Psoas muscle (tissue), 8 donors: Measurements from ENCODE around the gene SPECC1L. TPM values are rescaled to one million over a fixed set of nuclear protein-coding genes. Genes with fewer than 3 reads are reported as not detected.

Experiments used
- ATAC-seq, 4 donors: fragments of 200-7000 bp; cut with Tn5 transposase; one replicate each; pipeline ENCODE4 v1.9.1; 2020; ENCODE audit warnings: moderate library complexity in 3 of 4, mild to moderate bottlenecking in 2 of 4
- DNase-seq, 2 donors: peaks; one replicate each; pipeline ENCODE4 v3.0.0-alpha.2; 2020
- H3K27ac ChIP-seq: fragments of 200-600 bp; one replicate; pipeline ENCODE4 v1.8.0; 2022
- H3K27me3 ChIP-seq, 3 donors: fragments of 200-600 bp in 1 of 3; one replicate each; pipeline versions ENCODE4 v1.6.1 to v1.8.0; 2013 to 2022; ENCODE audit warnings: low read length in 2 of 3, mild to moderate bottlenecking in 2 of 3, moderate library complexity in 1 of 3; ENCODE audit not compliant: insufficient read depth in 3 of 3
- H3K36me3 ChIP-seq, 2 donors: fragments of 200-600 bp in 1 of 2; one replicate each; pipeline versions ENCODE4 v1.6.1 to v1.8.0; 2013 to 2022; ENCODE audit warnings: low read depth in 1 of 2, mild to moderate bottlenecking in 1 of 2, moderate library complexity in 1 of 2; ENCODE audit not compliant: insufficient read depth in 1 of 2
- H3K4me1 ChIP-seq: fragments of 200-600 bp; one replicate; pipeline ENCODE4 v1.8.0; 2022
- H3K4me3 ChIP-seq: fragments of 200-600 bp; one replicate; pipeline ENCODE4 v1.8.0; 2022; ENCODE audit warnings: mild to moderate bottlenecking
- H3K9me3 ChIP-seq: fragments of 200-600 bp; one replicate; pipeline ENCODE4 v1.8.0; 2022
- WGBS, 3 donors: extraction: QIAGEN DNeasy Blood & Tissue Kit; methylation state at CpG; one replicate each; pipeline versions ENCODE4 v1.1.6 to v1.1.7; 2013; 5-methylcytosine and 5-hydroxymethylcytosine counted together
- intact Hi-C, 2 donors: fragments of 100-400 bp; cut with DNase I; formaldehyde crosslinking; loops; one replicate each; pipeline versions ENCODE4 v1.11.0 to v1.14.2; 2022
- polyA plus RNA-seq, 3 donors: library from polyadenylated mRNA; stranded (reverse); fragments of 200-250 nt; gene quantifications; one replicate each; pipeline ENCODE4 v1.2.3, GENCODE V29; 2013
- total RNA-seq, 4 donors: library from RNA; stranded (reverse); fragmentation: NEBNext Ultra II Directional in 2 of 4; extraction: Animal tissue kit (Norgen Biotek cat#: 25700) in 2 of 4; gene quantifications; one replicate each; pipeline versions ENCODE4 v1.2.1 to v1.2.4, GENCODE V29; 2021 to 2023
- TF ChIP-seq, protein P1 (sequence below): fragments of 200-600 bp; IDR thresholded peaks from one replicate; pipeline ENCODE4 v1.8.0; 2022; ENCODE audit warnings: antibody characterized with exemption
- donor health status: healthy with polysubstance abuse.
- donor health status: DM: no; HTN: no; CAD: no; lungs with moderate emphysema.
- donor health status: Bipolar disorder and iron deficiency.
- donor health status: healthy.
- donor health status: DM: yes; HTN: yes; CAD: no.
- donor health status: DM: no; HTN: no; CAD: no.
- donor health status: DM: no; HTN: no; CAD: no.
- donor health status: DM: yes; HTN: yes; CAD: no.

The SPECC1L gene
- total and polyA plus RNA-seq, 7 donors: 6.8 to 29.9 (median 23.6) TPM

DNA sequence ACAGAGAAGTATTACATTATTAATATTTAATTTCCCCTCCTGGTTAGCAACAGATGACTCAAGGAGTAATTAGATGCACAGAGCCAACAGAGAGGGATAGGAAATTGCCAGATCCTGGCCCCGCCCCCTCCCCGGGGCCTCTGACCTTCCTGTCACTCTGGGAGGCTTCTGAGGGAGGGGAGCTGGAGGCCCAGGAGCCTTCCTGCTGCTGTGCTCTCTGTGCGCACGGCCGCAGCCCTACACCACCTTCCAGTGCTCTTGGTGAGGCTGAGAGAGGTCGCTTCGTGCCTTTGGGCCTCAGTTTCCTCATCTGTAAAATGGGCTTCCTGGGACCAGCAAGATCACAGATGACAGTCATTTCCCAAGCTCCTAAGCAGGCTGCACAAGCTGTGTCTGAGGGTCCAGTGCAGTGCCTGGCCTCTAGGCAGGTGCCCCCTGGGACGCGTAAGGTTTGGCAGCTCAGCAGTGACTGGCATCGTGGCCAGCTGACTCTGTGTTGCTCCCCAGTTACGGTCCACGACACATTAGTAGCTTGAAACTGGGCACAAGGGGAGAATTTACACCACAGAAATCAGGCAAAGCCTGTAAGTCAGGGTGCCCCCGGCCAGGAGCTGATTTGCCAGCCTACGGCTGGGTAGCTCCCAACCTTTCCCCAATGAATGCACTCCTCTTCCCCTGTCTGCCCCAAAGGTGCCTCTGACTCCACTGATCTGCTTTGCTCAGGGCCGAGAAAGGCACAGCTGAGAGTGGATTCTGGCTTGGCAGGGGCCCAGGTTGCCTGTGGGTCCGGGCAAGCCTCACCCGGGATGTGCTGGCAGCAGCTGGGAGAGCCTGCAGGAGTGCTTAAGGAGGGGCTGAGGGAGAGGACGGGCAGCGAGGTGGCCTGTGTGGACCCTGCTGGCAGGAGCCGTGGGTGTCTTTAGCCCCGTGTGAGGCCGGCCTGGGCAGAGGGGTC, 159.1 kb downstream of the SPECC1L start:
- 54 to 69% (median 55%) methylated on average over 19 to 22 of the region's 22 CpGs for WGBS, 3 donors
- intact Hi-C loops: loop anchor here in 1 of 2 donors (10.0 kb wide), 1 partner anchor 325 kb away; no protein-coding TSS in a partner anchor
- ATAC-seq (peak in 3 of 4 donors; percentile 14 to 46 (median 39)), DNase-seq (peak in 1 of 2 donors; percentile 68)
- no peaks in the 10 kb centered on the region for H3K9me3 ChIP-seq
- peaks cover 0 to 2% (median 0%) of the 10 kb centered on the region in 3 donors for H3K27me3 ChIP-seq
- H3K4me1 ChIP-seq: no peaks in the 10 kb centered on the region
- H3K4me3 ChIP-seq: no peak overlapping the region
- H3K27ac ChIP-seq: no peak overlapping the region
- H3K36me3 ChIP-seq: no peaks in the 10 kb centered on the region
- TF ChIP-seq, protein P1, sequence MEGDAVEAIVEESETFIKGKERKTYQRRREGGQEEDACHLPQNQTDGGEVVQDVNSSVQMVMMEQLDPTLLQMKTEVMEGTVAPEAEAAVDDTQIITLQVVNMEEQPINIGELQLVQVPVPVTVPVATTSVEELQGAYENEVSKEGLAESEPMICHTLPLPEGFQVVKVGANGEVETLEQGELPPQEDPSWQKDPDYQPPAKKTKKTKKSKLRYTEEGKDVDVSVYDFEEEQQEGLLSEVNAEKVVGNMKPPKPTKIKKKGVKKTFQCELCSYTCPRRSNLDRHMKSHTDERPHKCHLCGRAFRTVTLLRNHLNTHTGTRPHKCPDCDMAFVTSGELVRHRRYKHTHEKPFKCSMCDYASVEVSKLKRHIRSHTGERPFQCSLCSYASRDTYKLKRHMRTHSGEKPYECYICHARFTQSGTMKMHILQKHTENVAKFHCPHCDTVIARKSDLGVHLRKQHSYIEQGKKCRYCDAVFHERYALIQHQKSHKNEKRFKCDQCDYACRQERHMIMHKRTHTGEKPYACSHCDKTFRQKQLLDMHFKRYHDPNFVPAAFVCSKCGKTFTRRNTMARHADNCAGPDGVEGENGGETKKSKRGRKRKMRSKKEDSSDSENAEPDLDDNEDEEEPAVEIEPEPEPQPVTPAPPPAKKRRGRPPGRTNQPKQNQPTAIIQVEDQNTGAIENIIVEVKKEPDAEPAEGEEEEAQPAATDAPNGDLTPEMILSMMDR: no peak

DNA sequence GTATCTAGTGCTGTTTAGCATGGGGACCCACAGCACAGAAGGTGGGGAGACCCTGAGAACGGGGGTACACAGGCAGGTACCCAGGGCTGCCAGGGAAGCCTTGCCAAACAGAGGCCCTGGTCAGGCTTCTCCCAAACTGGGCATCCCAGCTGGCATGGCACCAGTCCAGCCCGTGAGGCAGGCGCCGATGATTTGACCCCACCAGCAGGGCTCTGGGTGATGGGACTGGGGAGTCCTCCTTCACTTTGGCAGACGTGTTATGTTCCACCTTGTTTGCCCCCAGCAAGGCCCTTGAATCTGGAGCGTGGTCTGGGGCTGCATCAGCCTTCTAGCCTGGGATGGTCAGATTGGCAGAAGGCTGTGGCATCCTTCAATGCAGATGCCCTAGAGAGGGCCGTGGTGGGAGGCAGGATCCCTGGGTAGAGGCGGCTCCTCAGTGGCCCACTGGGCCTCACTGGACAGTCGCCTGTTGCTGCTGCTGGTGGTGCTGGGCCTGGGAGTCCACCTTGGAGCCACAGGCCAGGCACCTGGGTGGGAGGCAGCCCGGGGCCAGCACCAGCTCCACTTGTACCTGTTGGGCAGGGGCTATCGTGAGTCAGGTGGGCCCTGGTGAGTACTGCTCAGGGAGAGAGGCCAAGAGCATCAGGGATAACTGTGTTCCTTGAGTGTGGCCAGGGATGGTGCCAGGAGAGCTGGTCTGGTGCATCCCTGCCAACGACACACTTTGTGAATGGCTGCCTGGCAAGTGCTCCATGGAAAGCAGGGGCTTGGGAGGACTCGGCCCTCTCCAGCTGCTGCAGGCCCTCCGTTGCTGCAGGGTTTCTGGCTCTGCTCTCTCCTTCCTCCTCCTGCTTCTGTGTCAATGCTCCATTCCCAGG, 160.0 kb downstream of the SPECC1L start:
- 64 to 72% (median 68%) methylated on average over 14 of the region's 14 CpGs for WGBS, 3 donors
- Histone ChIP-seq H3K4me3 (no peak overlapping the region), H3K27me3 (no peaks in the 10 kb centered on the region), H3K36me3 (no peaks in the 10 kb centered on the region), H3K27ac (no peak overlapping the region), H3K4me1 (no peaks in the 10 kb centered on the region), H3K9me3 (no peaks in the 10 kb centered on the region)
- ATAC-seq (no peak), DNase-seq (peak in 1 of 2 donors; percentile 53)
- TF ChIP-seq, protein P1: no peak
- intact Hi-C loops: no loop called here

DNA sequence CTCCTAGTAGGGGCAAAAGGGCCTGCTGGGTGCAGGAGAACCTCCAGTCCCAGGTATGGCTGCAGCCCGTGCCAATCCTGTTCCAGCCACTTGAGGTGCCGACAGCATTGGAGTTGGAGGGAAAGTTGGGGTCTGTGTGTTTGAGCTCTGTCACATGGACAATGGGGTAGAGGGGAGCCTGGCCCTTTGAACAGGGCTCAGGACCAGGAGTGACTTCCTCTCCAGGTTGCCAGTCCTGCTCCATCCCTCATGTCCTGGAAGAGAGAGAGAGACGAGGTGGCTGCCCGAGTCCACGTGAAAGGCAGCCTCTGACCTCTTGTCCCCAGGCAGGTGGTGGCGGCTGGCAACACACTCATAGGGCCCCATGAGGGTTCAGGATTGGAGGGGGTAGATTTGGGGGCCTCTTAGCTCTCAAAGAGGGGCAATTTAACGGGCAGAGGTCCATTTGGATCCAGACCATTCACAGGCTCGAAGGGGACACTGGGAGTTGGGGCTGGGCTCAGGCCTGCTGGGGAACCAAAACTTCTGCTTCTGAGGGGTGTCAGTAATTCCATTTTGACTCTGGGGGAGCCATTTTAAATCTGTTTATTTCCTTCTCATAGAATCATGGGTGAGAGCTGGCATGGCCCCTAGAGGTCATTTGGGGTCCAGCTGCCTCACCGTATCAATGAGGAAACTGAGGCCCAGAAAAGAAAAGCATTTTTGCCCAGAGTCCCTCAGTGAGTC, 160.8 kb downstream of the SPECC1L start:
- Histone ChIP-seq H3K9me3 (no peaks in the 10 kb centered on the region), H3K27ac (no peak overlapping the region), H3K36me3 (no peaks in the 10 kb centered on the region), H3K4me1 (no peaks in the 10 kb centered on the region), H3K4me3 (no peak overlapping the region), H3K27me3 (no peaks in the 10 kb centered on the region)
- TF ChIP-seq, protein P1: no peak
- intact Hi-C loops: no loop called here
- WGBS, 3 donors: 60 to 71% (median 66%) methylated on average over 8 to 9 of the region's 9 CpGs
- no peak for ATAC-seq
- peak in 1 of 2 donors; percentile 36 for DNase-seq

DNA sequence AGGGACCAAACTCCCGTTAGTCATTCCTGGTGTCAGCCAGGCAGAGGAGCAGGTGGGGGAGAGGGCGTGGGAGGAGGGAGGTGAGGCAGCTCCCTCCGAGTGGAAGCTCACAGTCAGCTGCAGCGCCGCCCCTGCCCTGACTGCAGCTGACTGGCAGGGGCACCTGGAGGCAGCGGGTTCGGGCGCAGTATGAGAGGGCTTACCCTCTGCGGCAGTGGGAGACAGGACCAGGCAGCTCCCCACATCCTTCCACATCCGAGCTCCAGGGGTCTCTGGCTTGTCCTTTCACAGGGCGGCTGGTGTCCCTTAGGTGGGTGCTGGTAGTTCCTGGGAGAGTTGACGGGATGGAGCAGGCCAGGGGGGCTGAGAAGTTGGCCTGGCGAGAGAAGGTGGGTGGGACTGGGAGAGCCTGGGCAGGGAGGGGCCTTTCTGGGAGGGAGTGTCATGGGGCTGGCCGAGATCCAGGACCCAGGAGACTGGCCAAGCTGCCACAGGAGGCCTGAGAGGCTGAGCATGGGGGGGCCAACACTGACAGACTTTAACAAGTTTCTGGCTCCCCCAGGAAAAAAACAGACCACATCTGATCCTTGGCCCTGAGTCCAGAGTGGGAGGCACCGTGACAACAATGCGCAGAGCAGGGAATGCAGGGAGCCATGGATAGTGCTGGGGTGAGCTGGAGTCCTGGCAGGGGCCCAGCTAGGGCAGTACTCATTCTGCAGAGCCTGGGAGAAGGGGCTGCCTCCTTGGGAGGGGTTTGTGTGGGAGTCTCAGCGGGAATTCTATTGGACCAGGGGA, 161.6 kb downstream of the SPECC1L start:
- no peak overlapping the region for H3K4me3 ChIP-seq
- TF ChIP-seq, protein P1: no peak
- H3K27me3 ChIP-seq: no peaks in the 10 kb centered on the region
- peak overlapping the region; percentile 23 for H3K27ac ChIP-seq
- intact Hi-C loops: no loop called here
- 31 to 54% (median 44%) methylated on average over 17 of the region's 17 CpGs for WGBS, 3 donors
- no peaks in the 10 kb centered on the region for H3K36me3 ChIP-seq
- DNase-seq: peak in 1 of 2 donors; percentile 77
- peak in 3 of 4 donors; percentile 12 to 43 (median 21) for ATAC-seq
- H3K4me1 ChIP-seq: no peaks in the 10 kb centered on the region
- no peaks in the 10 kb centered on the region for H3K9me3 ChIP-seq
